Type B pancreatic cell (in vitro differentiated cells): ENCODE data around the gene NHSL1. TPM values are rescaled to one million over a fixed set of nuclear protein-coding genes. Genes with fewer than 3 reads are reported as not detected.

Experiments used
- DNase-seq: peaks from one replicate; pipeline ENCODE4 v3.0.0; 2021; ENCODE audit warnings: mixed read lengths; ENCODE audit not compliant: unreplicated experiment; ENCODE audit errors: extremely low spot score
- H3K27ac Mint-ChIP-seq: 2 replicates; pipeline ENCODE4 v1.8.0; 2021; ENCODE audit warnings: mild to moderate bottlenecking, mixed read lengths
- H3K27me3 Mint-ChIP-seq: 2 replicates; pipeline ENCODE4 v1.8.0; 2021; ENCODE audit warnings: mixed read lengths
- H3K36me3 Mint-ChIP-seq: 2 replicates; pipeline ENCODE4 v1.8.0; 2021; ENCODE audit warnings: mixed read lengths
- H3K4me1 Mint-ChIP-seq: one replicate; pipeline ENCODE4 v1.8.0; 2021; ENCODE audit warnings: mixed read lengths; ENCODE audit not compliant: unreplicated experiment
- H3K4me3 Mint-ChIP-seq: 2 replicates; pipeline ENCODE4 v1.8.0; 2021; ENCODE audit warnings: mild to moderate bottlenecking, mixed read lengths
- H3K9me3 Mint-ChIP-seq: 2 replicates; pipeline ENCODE4 v1.8.0; 2021; ENCODE audit warnings: mixed read lengths
- CTCF ChIP-seq: fragments of 200-600 bp; sonication (generic); conservative IDR thresholded peaks from 2 replicates; pipeline ENCODE4 v1.5.0; 2021; ENCODE audit warnings: antibody characterized with exemption, mild to moderate bottlenecking
- total RNA-seq: library from RNA; stranded (reverse); gene quantifications from 2 replicates; pipeline ENCODE4 v1.2.1, GENCODE V29; 2021; ENCODE audit warnings: low replicate concordance

NHSL1 gene
- total RNA-seq, 1 donor from 2014 or later = 29.7 TPM

GRCh38 chr6:138421608-138422007, 77.7 kb downstream of the NHSL1 start:
- TF ChIP-seq CTCF = no peak
- no peaks in the 10 kb centered on the region for H3K9me3 Mint-ChIP-seq

GRCh38 chr6:138421089-138421488, 78.2 kb downstream of the NHSL1 start:
- Mint-ChIP-seq H3K4me1 (no peaks in the 10 kb centered on the region), H3K9me3 (no peaks in the 10 kb centered on the region), H3K4me3 (no peak overlapping the region), H3K27ac (no peak overlapping the region), H3K27me3 (no peaks in the 10 kb centered on the region), H3K36me3 (peaks cover 47% of the 10 kb centered on the region)
- no peak for DNase-seq
- no peak for TF ChIP-seq CTCF

More at GRCh38 chr6:138421608-138422007, 77.7 kb downstream of the NHSL1 start:
- no peak overlapping the region for H3K4me3 Mint-ChIP-seq
- no peak overlapping the region for H3K27ac Mint-ChIP-seq
- H3K36me3 Mint-ChIP-seq = peaks cover 44% of the 10 kb centered on the region
- no peak for DNase-seq
- H3K27me3 Mint-ChIP-seq = no peaks in the 10 kb centered on the region
- H3K4me1 Mint-ChIP-seq = no peaks in the 10 kb centered on the region

GRCh38 chr6:138420356-138420755, 78.9 kb downstream of the NHSL1 start:
- TF ChIP-seq CTCF = no peak
- Mint-ChIP-seq H3K4me1 (no peaks in the 10 kb centered on the region), H3K27me3 (no peaks in the 10 kb centered on the region), H3K4me3 (no peak overlapping the region), H3K36me3 (peaks cover 45% of the 10 kb centered on the region), H3K27ac (no peak overlapping the region), H3K9me3 (no peaks in the 10 kb centered on the region)
- no peak for DNase-seq

GRCh38 chr6:138419766-138420165, 79.5 kb downstream of the NHSL1 start:
- Mint-ChIP-seq H3K27me3 (no peaks in the 10 kb centered on the region), H3K36me3 (peaks cover 44% of the 10 kb centered on the region), H3K4me3 (no peak overlapping the region), H3K9me3 (no peaks in the 10 kb centered on the region), H3K27ac (no peak overlapping the region), H3K4me1 (no peaks in the 10 kb centered on the region)
- no peak for TF ChIP-seq CTCF
- no peak for DNase-seq

GRCh38 chr6:138418118-138418742, 81.1 kb downstream of the NHSL1 start:
- H3K4me1 Mint-ChIP-seq = no peaks in the 10 kb centered on the region
- no peak overlapping the region for H3K4me3 Mint-ChIP-seq
- no peaks in the 10 kb centered on the region for H3K27me3 Mint-ChIP-seq
- TF ChIP-seq CTCF = no peak
- H3K36me3 Mint-ChIP-seq = peaks cover 52% of the 10 kb centered on the region
- H3K9me3 Mint-ChIP-seq = no peaks in the 10 kb centered on the region
- no peak for DNase-seq
- no peak overlapping the region for H3K27ac Mint-ChIP-seq
